HCT116 (cell line): ENCODE data around the gene TRABD. TPM values are rescaled to one million over a fixed set of nuclear protein-coding genes. Genes with fewer than 3 reads are reported as not detected.

Experiments
- ATAC-seq: fragments of 200-7000 bp; cut with Tn5 transposase; 2 replicates; pipeline ENCODE4 v1.9.1; 2020; ENCODE audit warnings: mild to moderate bottlenecking, moderate library complexity
- BruUV-seq: library from RNA; stranded (reverse); fragments of 400-500 nt; replicated peaks from 2 replicates; lab custom pipeline; 2021; lab: Mats Ljungman, UMichigan
- CTCF ChIA-PET: fragments of 300-600 bp; sonication (Branson Sonifier 250); formaldehyde crosslinking; loops from one replicate; lab custom pipeline; 2021; ENCODE audit warnings: antibody characterized with exemption; lab: Charles Lee
- POLR2A ChIA-PET: fragments of 300-600, 350-600 bp; sonication (Branson Sonifier 250); formaldehyde crosslinking; loops from one replicate; lab custom pipeline; 2021; ENCODE audit warnings: antibody characterized with exemption; lab: Charles Lee
- RAD21 ChIA-PET, 2 experiments: fragments of 300-600 bp; sonication (Branson Sonifier 250); formaldehyde crosslinking; loops; one replicate each; lab custom pipeline; 2023; ENCODE audit warnings: low total read pairs in 2 of 2; ENCODE audit not compliant: uncharacterized antibody in 2 of 2, unreplicated experiment in 2 of 2, low non-redundant PET in 1 of 2; lab: Charles Lee
- DNase-seq: peaks from one replicate; pipeline ENCODE4 v3.0.0-alpha.2; 2010; ENCODE audit warnings: low read depth, low spot score
- H2AFZ ChIP-seq: fragments of 200-600 bp; shearing (Covaris generic), sonication (generic); 2 replicates; pipeline ENCODE4 v1.6.1; 2017; ENCODE audit warnings: low read depth, mixed run types, mixed read lengths, antibody characterized with exemption, low read length; ENCODE audit not compliant: poor library complexity, severe bottlenecking
- H3K27ac ChIP-seq: 2 replicates; pipeline ENCODE4 v1.5.1; 2012; ENCODE audit warnings: low read depth, low read length
- H3K27me3 ChIP-seq: fragments of 200-600 bp; sonication (generic); 2 replicates; pipeline ENCODE4 v1.6.1; 2016; ENCODE audit warnings: mixed run types, low read length, mixed read lengths; ENCODE audit not compliant: insufficient read depth
- H3K36me3 ChIP-seq, 2 experiments: fragments of 200-500 bp in 1 of 2; fragments of 200-600 bp in 1 of 2; sonication (Bioruptor generic) in 1 of 2; sonication (generic) in 1 of 2; 2 replicates each; pipeline versions ENCODE4 v1.5.1 to v1.6.1; 2014 to 2016; ENCODE audit warnings: low read length in 2 of 2, inconsistent platforms in 1 of 2, mixed read lengths in 1 of 2, mixed run types in 1 of 2; ENCODE audit not compliant: insufficient read depth in 2 of 2, control insufficient read depth in 1 of 2
- H3K4me1 ChIP-seq, 2 experiments: fragments of 200-600 bp in 1 of 2; sonication (generic) in 1 of 2; 2 replicates each; pipeline versions ENCODE4 v1.5.1 to v1.6.1; 2012 to 2017; ENCODE audit warnings: low read length in 2 of 2, inconsistent platforms in 1 of 2, mild to moderate bottlenecking in 1 of 2, mixed read lengths in 1 of 2, mixed run types in 1 of 2, moderate library complexity in 1 of 2; ENCODE audit not compliant: insufficient read depth in 2 of 2, control insufficient read depth in 1 of 2
- H3K4me2 ChIP-seq: fragments of 200-600 bp; sonication (generic); 2 replicates; pipeline ENCODE4 v1.6.1; 2017; ENCODE audit warnings: mixed run types, low read length, mixed read lengths
- H3K4me3 ChIP-seq, 2 experiments: fragments of 200-600 bp in 1 of 2; sonication (generic) in 1 of 2; replicated peaks in 1 of 2; 2 replicates each; pipeline ENCODE4 v1.5.1; 2011 to 2016; ENCODE audit warnings: low read length in 2 of 2, control low read depth in 1 of 2, low read depth in 1 of 2, mild to moderate bottlenecking in 1 of 2, mixed read lengths in 1 of 2, mixed run types in 1 of 2
- H3K79me2 ChIP-seq: fragments of 200-600 bp; sonication (generic); 2 replicates; pipeline ENCODE4 v1.6.1; 2017; ENCODE audit warnings: mild to moderate bottlenecking, mixed run types, low read length, moderate library complexity, mixed read lengths; ENCODE audit not compliant: insufficient read depth
- H3K9ac ChIP-seq: fragments of 200-600 bp; sonication (generic); 2 replicates; pipeline ENCODE4 v1.6.1; 2016; ENCODE audit warnings: low read length, mixed read lengths
- H3K9me2 ChIP-seq: fragments of 200-600 bp; sonication (generic), shearing (Covaris generic); 2 replicates; pipeline ENCODE4 v1.6.1; 2017; ENCODE audit warnings: mixed run types, mild to moderate bottlenecking, moderate library complexity; ENCODE audit not compliant: insufficient read depth
- H3K9me3 ChIP-seq, 2 experiments: fragments of 200-500 bp in 1 of 2; fragments of 200-600 bp in 1 of 2; sonication (Bioruptor generic) in 1 of 2; sonication (generic) in 1 of 2; 2 replicates each; pipeline ENCODE4 v1.6.1; 2014 to 2017; ENCODE audit warnings: low read length in 2 of 2, mixed read lengths in 2 of 2, inconsistent platforms in 1 of 2, low read depth in 1 of 2, mild to moderate bottlenecking in 1 of 2, mixed run types in 1 of 2, moderate library complexity in 1 of 2; ENCODE audit not compliant: control insufficient read depth in 1 of 2, insufficient read depth in 1 of 2
- H4K20me1 ChIP-seq: fragments of 200-600 bp; sonication (generic), shearing (Covaris generic); 2 replicates; pipeline ENCODE4 v1.6.1; 2017; ENCODE audit warnings: mixed run types, mild to moderate bottlenecking, moderate library complexity; ENCODE audit not compliant: insufficient read depth
- ATF3 ChIP-seq: IDR thresholded peaks from 2 replicates; pipeline ENCODE4 v1.6.1; 2012
- CBX3 ChIP-seq: IDR thresholded peaks from 2 replicates; pipeline ENCODE4 v1.6.1; 2012; ENCODE audit warnings: low read depth
- CTCF ChIP-seq, 3 experiments: fragments of 200-600 bp in 1 of 3; sonication (generic) in 1 of 3; IDR thresholded peaks in 2 of 3; conservative IDR thresholded peaks in 1 of 3; 2 replicates each; pipeline ENCODE4 v1.5.1; 2012 to 2017; ENCODE audit warnings: low read depth in 2 of 3, low read length in 2 of 3, antibody characterized with exemption in 1 of 3, borderline replicate concordance in 1 of 3, control low read depth in 1 of 3, mild to moderate bottlenecking in 1 of 3, mixed read lengths in 1 of 3, mixed run types in 1 of 3, moderate library complexity in 1 of 3; ENCODE audit not compliant: insufficient read depth in 1 of 3
- EZH2phosphoT487 ChIP-seq: fragments of 200-600 bp; IDR thresholded peaks from 2 replicates; pipeline ENCODE4 v1.6.1; 2018; ENCODE audit warnings: antibody characterized with exemption, borderline replicate concordance
- JUND ChIP-seq: IDR thresholded peaks from 2 replicates; pipeline ENCODE4 v1.6.1; 2012
- MAX ChIP-seq: IDR thresholded peaks from 2 replicates; pipeline ENCODE4 v1.6.1; 2012
- POLR2A ChIP-seq: IDR thresholded peaks from 2 replicates; pipeline ENCODE4 v1.7.0; 2011; ENCODE audit warnings: borderline replicate concordance; ENCODE audit not compliant: insufficient read depth, insufficient read length; ENCODE audit errors: extremely low read depth
- POLR2AphosphoS5 ChIP-seq: IDR thresholded peaks from 2 replicates; pipeline ENCODE4 v1.6.1; 2011; ENCODE audit warnings: mild to moderate bottlenecking, low read depth, low read length, moderate library complexity
- SIN3A ChIP-seq: IDR thresholded peaks from 2 replicates; pipeline ENCODE4 v1.6.1; 2012; ENCODE audit warnings: low read depth
- SP1 ChIP-seq: IDR thresholded peaks from 2 replicates; pipeline ENCODE4 v1.6.1; 2012; ENCODE audit warnings: low read depth
- SRF ChIP-seq: IDR thresholded peaks from 2 replicates; pipeline ENCODE4 v1.6.1; 2012; ENCODE audit warnings: low read depth
- YY1 ChIP-seq: IDR thresholded peaks from 2 replicates; pipeline ENCODE4 v1.6.1; 2011; ENCODE audit warnings: low read length, low read depth, moderate library complexity, mild to moderate bottlenecking; ENCODE audit not compliant: insufficient replicate concordance; ENCODE audit errors: extremely low read depth
- ZFX ChIP-seq: fragments of 450-650 bp; IDR thresholded peaks from 2 replicates; pipeline ENCODE4 v1.6.1; 2017
- intact Hi-C: fragments of 100-400 bp; cut with micrococcal nuclease; formaldehyde crosslinking; loops from 2 replicates; pipeline ENCODE4 v1.10.0; 2022
- total RNA-seq: library from RNA; stranded (reverse); gene quantifications from one replicate; pipeline ENCODE4 v1.2.1, GENCODE V29; 2021; ENCODE audit not compliant: unreplicated experiment
- TF ChIP-seq, protein P1 (sequence below): IDR thresholded peaks from 2 replicates; pipeline ENCODE4 v1.6.1; 2011; ENCODE audit warnings: mild to moderate bottlenecking, low read length, moderate library complexity; ENCODE audit not compliant: insufficient replicate concordance; ENCODE audit errors: extremely low read depth

TRABD gene
- total RNA-seq, 1 experiment from 2014 or later: 90.3 TPM

DNA sequence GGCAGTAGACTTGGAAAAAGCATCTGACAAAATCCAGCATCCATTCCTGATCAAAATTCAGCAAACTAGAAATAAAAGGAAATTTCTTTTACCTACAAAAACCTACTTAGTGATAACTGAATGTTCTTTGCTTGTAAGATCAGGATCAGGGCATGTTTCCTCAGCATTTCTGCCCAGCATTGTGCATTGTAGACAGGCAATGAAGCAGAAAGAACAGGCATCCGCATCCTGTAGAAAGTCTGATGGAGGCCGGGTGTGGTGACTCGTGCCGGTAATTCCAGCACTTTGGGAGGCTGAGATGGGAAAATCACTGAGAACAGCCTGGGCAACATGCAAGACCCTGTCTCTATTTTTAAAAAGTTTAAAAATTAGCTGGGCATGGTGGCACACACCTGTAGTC is 47.7 kb upstream of the TRABD start:
- H3K9ac ChIP-seq: no peak overlapping the region
- H3K79me2 ChIP-seq: no peaks in the 10 kb centered on the region
- BruUV-seq: no TSS peak
- H3K9me2 ChIP-seq: no peaks in the 10 kb centered on the region
- CTCF ChIA-PET: interaction anchor here (0.8 kb wide), 1 partner anchor 11 kb away, joined by 3 read pairs; no protein-coding TSS in a partner anchor
- no peak overlapping the region for H3K4me3 ChIP-seq
- H2AFZ ChIP-seq: no peak overlapping the region
- H3K4me1 ChIP-seq: no peaks in the 10 kb centered on the region
- H3K36me3 ChIP-seq: no peaks in the 10 kb centered on the region
- intact Hi-C loops: no loop called here
- POLR2A ChIA-PET: no interaction called here
- H4K20me1 ChIP-seq: no peaks in the 10 kb centered on the region
- RAD21 ChIA-PET: no interaction called here
- no peak overlapping the region for H3K4me2 ChIP-seq
- H3K27ac ChIP-seq: no peak overlapping the region
- ATAC-seq (no peak), DNase-seq (no peak)
- TF ChIP-seq CBX3: no peak
- no peak for TF ChIP-seq EZH2phosphoT487
- no peak for TF ChIP-seq SIN3A
- no peak for TF ChIP-seq POLR2A
- TF ChIP-seq ATF3: no peak
- no peak for TF ChIP-seq JUND
- TF ChIP-seq ZFX: no peak
- no peak for TF ChIP-seq MAX
- no peak for TF ChIP-seq YY1
- no peak for TF ChIP-seq SRF
- TF ChIP-seq CTCF (IDR thresholded peaks at IDR 0.05 in 2 of 3, conservative IDR thresholded peaks at IDR 0.05 in 1 of 3; ENCODE audit: borderline replicate concordance in 1 of 3, insufficient read depth in 1 of 3, low read depth in 2 of 3, low read length in 2 of 3): no peak
- TF ChIP-seq, protein P1, sequence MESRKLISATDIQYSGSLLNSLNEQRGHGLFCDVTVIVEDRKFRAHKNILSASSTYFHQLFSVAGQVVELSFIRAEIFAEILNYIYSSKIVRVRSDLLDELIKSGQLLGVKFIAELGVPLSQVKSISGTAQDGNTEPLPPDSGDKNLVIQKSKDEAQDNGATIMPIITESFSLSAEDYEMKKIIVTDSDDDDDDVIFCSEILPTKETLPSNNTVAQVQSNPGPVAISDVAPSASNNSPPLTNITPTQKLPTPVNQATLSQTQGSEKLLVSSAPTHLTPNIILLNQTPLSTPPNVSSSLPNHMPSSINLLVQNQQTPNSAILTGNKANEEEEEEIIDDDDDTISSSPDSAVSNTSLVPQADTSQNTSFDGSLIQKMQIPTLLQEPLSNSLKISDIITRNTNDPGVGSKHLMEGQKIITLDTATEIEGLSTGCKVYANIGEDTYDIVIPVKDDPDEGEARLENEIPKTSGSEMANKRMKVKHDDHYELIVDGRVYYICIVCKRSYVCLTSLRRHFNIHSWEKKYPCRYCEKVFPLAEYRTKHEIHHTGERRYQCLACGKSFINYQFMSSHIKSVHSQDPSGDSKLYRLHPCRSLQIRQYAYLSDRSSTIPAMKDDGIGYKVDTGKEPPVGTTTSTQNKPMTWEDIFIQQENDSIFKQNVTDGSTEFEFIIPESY: no peak
- no peak for TF ChIP-seq POLR2AphosphoS5
- no peak for TF ChIP-seq SP1
- H3K27me3 ChIP-seq: no peaks in the 10 kb centered on the region
- no peaks in the 10 kb centered on the region for H3K9me3 ChIP-seq
